GM21723 (cell line): ENCODE results near the gene PTS.
A peak's percentile ranks its signal among the peaks of the same experiment; 100 is the strongest.
"Not testable (repeated sequence)": the region's sequence is repeated elsewhere in the genome, so short reads cannot be mapped to it uniquely, and the experiment has no call there.

Source experiments
- ATAC-seq: cut with Tn5 transposase; IDR thresholded peaks from one replicate; pipeline ENCODE4 v1.9.1; 2021; ENCODE audit warnings: mild to moderate bottlenecking, moderate library complexity; ENCODE audit not compliant: unreplicated experiment

Gene PTS

GRCh38 chr11:112226062-112226830 lies at the start of gene PTS:
PTS (plus strand) TSS chr11:112226428; CDS start chr11:112226444, 16 bp downstream.
- peak; percentile 97 for ATAC-seq

DNA sequence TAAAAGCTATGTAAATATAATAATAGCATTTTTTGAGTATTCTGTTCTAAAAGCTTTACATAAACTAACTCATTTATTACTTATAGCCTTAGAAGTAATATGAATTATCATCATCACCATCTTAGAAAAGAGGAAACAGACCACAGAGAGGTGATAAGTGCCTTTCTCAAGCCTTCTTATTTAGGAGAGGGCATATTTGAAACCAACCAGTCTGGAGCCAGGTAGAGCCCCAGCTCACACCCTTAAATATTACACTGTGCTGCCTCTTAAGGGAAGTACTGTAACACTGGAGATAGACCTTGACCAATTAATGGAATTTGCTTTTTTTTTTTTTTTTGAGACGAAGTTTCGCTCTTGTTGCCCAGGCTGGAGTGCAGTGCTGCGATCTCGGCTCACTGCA lies 48.6 kb upstream of the PTS start:
- ATAC-seq: no peak

GRCh38 chr11:112178428-112178827 lies 47.8 kb upstream of the PTS start:
- no peak for ATAC-seq

DNA sequence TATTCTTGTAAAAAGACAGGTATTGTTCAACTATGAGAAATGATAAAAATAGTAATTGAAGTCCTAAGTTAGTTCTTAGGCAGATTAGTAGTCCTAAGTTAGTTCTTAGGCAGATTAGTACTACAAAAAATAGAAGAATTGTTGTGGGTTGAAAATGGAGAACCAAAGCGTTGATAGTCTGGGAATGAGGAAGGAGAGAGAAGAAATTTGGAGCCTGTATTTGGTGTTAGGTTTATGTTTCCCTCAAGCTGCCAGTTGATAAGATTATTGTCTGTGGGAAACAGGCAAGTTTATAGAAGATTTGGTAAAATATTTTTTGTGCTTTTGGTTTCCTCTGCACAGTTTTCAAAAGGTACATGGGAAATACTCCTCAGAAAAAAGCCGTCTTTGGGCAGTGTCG lies 47.3 kb upstream of the PTS start:
- ATAC-seq: no peak

- ATAC-seq: peak; percentile 73
These were observed 46.6 kb upstream of the PTS start for GRCh38 chr11:112179601-112180000.

- no peak for ATAC-seq
These were observed 43.4 kb upstream of the PTS start for GRCh38 chr11:112182867-112183266.

DNA sequence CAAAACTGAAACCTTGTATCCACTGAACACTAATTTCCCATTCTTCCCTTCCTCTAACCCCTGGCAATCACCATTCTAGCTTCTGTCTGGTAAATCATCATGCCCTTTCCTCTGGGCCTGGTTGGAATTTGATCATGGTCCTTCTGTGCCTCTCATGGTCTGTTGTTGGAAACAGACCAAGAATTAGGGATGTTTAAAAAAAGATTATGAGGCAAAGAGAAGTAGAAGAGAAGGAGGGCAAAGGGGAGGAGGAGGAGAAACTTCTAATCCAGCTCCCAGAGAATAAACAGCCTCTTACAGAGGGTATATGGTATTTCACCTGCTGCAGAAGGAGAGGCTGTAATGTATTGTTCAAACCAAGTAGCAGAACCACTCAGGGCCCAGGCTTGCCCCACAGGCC lies 40.3 kb upstream of the PTS start:
- ATAC-seq: no peak

- no peak for ATAC-seq
These were observed 39.9 kb upstream of the PTS start for GRCh38 chr11:112186304-112186703.

- not testable (repeated sequence) for ATAC-seq
These were observed 31.1 kb upstream of the PTS start for GRCh38 chr11:112195113-112195512.

DNA sequence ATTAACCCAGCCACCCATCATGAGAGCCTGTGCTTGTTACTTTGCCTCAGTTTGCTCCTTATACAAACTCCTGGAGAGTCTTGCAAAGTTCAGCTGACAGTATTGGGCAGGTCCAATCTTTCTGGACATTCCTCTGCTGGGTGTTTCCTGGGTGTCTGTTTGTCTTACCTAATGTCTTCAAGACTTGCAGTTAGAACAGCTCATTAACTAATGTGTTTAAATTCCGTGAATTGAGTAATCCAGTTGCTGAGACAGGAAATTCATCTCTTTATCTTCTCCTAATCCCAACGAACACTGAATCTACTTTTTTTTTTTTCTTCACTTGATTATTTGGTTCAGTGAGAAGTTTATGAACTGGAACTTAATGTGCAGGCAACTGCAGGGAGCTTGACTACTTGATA lies 30.3 kb upstream of the PTS start:
- no peak for ATAC-seq

GRCh38 chr11:112196519-112197087 lies 29.6 kb upstream of the PTS start:
- ATAC-seq: no peak

GRCh38 chr11:112199101-112199500 lies 27.1 kb upstream of the PTS start:
- not testable (repeated sequence) for ATAC-seq

DNA sequence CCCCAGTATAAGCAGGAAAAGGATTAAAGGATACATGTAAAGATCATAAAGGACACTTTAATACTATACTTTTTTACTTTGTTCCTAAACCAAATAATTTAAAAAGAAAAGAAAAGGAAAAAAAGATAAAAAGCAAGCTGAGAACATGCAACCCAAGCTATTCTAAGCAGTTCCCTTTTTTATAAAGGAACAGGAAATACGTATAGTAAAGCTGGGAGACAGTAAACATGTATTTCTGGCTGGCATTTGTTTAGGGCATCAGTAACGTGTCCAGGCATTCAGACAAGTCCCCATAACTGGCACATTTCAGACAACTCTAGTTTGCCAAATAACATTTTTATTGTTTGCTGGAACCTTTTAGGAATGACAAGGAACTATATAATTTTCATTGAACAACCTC lies 26.0 kb upstream of the PTS start:
- ATAC-seq: no peak

- no peak for ATAC-seq
These were observed 20.2 kb upstream of the PTS start for GRCh38 chr11:112206071-112206470.

DNA sequence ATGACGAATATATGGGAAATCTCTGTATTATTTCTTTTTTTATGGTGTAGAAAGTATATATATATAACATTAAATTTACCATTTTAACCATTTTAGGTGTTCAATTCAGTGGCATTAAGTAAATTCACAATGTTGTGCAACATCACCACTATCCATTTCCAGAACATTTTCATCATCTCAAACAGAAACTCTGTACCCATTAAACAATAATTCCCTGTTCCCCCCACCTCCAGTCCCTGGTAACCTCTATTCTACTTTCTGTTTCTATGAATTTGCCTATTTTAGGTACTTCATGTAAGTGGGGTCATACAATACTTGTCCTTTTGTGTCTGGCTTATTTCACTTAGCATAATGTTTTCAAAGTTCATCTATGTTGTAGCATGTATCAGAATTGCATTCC lies 15.3 kb upstream of the PTS start:
- ATAC-seq: no peak

DNA sequence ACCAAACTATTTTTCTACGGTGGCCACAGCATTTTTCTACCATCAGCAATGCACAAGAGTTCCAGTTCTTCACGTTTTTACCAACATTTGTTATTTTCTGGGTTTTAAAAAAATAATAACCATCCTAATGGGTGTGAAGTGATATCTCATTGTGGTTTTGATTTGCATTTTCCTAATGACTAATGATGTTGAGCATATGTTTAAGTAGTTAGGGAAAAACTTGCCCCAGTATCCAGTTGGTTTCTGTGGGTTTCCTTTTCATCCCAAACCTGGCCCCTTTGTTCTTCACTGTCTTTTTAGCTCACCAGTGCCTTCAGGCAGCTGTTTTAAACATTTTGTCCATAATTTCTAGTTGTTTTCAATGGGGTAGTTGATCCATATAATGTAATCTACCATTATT lies 14.7 kb upstream of the PTS start:
- no peak for ATAC-seq

- no peak for ATAC-seq
These were observed 13.9 kb upstream of the PTS start for GRCh38 chr11:112212290-112212689.

- ATAC-seq: no peak
These were observed 13.5 kb upstream of the PTS start for GRCh38 chr11:112212710-112213109.

DNA sequence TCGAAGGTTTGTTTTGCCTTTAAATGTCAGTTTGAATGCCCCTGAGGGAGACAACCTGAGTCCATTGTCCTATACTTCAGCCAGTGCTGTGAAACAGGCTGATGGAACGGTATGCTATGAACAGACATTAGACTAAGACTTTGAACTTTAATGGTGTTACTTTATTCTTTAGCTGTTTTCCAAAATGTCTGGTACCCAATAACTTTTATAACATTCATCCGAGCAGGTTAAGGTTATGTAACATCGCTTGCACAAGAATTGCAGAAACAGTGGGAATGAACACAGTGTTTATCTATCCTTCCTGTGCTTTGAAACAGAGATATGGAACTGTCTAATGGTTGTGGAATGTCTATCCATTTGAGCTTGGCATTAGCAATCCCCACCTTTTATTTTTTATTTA lies 12.5 kb upstream of the PTS start:
- no peak for ATAC-seq

DNA sequence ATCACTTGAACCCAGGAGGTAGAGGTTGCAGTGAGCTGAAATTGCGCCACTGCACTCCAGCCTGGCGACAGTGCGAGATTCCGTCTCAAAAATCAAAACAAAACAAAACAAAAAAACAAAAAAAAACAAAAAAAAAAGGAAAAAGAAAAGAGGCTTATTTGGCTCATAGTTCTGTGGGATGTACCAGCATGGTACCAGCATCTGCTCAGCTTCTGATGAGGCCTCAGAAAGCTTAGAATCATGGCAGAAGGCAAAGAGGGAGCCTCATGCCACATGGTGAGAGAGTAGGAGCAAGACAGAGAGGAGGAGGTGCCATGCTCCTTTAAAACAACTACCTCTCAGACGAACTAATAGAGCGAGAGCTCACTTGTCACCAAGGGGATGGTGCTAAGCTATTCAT lies 10.6 kb upstream of the PTS start:
- no peak for ATAC-seq

GRCh38 chr11:112216561-112217105 lies 9.6 kb upstream of the PTS start:
- ATAC-seq: no peak

- peak; percentile 99 for ATAC-seq
These were observed 6.6 kb upstream of the PTS start for GRCh38 chr11:112219476-112220232.
